ENCODE data around the gene DDX23.

DDX23 gene

GRCh38 chr12:48822139-48822538 lies 29.8 kb downstream of the DDX23 start:
- DNase-seq: no peak

- DNase-seq: no peak
These were observed 31.8 kb downstream of the DDX23 start for GRCh38 chr12:48819986-48820725.

- no peak for DNase-seq
These were observed 33.0 kb downstream of the DDX23 start for GRCh38 chr12:48818831-48819590.

DNA sequence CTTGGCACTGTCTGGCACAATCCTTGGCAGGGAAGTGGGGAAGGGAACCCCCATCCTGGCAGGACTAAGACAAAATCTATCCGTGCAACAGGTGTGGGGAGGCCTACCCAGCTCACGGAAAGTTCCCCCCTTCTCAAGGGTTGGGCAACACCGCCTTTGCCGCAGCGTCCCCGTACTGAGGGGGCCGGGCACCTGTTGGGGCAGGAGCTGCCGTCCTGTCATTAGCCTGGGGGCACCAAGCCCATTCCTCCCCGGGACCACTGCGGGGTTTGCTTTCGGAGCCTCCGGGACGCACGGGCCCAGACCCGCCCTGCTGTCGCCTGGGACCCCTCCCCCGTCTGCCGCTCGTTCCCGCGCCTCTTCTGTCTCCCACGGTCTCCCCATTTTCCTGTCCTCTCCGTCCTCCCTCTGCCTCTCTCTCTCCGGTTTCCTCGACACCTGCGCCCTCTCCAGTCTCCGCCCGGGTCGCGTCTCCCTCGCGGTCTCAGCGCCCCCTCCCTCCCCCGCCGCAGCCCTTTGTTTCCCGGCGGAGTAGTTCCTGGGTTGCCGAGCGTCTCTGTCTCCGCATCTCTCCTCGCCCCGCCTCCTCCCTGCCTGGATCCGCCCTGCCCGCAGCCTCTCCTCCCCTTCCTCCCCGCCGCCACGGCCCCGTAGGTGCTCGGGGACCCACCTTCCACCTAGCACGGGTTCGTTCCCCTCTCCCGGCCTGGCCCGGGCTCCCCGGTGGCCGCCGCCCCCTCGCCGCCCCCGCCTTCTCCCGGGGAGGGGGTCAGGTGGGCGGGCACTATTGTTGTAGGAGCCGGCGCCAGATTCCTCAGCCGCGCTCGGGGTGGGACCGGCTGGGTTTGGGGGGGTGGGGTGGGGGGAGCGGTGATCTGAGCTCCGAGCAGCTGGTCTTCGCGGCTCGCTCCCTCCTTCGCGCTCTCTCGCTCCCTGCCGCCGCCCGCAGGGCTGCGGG lies 33.8 kb downstream of the DDX23 start, which contains the start of gene CACNB3:
Gene CACNB3 (plus strand): TSS at position 624 of the 958 bp plus-strand sequence. CDS start 434 bp downstream, outside the sequence.
- no peak for DNase-seq

- no peak for DNase-seq
These were observed 35.7 kb downstream of the DDX23 start for GRCh38 chr12:48816143-48816854.

- no peak for DNase-seq
These were observed 36.5 kb downstream of the DDX23 start for GRCh38 chr12:48815126-48816110.

DNA sequence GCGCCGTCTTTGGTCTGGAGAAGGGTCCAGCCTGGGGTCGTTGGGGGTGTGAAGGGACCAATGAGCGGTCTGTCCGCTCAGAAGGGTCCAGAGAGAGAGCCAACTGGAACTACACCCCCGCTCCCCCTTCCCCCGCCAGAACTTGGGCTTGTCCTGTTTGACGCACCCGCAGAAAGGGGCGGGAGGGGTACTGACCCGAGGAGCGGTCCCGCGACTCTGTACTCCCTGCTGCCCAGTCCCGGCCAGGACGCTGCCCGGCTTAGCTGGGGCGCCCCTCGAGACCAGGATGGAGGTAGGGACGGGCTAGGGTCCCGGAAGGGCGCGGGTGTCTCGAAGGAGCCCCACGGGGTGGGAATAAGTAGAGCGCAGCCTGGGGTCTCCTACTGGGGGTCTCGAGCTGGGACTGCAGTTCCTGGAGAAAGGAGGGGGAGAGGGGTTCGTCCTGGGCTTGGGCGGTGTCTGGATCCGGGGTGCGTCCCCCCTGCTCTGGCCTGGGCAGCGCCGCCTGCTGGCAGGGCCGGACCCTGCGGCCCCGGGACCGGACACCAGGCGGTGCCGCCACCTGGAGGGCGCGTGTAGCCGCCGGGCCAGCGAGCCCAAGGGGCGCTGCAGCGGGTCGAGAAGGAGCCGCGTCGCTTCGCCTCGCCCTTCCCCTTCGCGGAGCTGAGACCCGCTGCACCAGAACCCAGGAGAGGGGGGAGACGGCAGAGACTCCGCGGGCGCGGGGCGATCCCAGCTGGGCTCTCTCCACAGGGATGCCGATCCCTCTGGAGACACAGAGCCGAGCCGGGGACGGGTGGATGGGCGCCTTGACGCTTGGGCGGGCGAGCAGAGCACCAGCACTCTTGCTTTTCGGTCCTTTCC lies 37.5 kb downstream of the DDX23 start:
- DNase-seq: no peak

GRCh38 chr12:48813465-48814261 lies 38.3 kb downstream of the DDX23 start:
- no peak for DNase-seq

DNA sequence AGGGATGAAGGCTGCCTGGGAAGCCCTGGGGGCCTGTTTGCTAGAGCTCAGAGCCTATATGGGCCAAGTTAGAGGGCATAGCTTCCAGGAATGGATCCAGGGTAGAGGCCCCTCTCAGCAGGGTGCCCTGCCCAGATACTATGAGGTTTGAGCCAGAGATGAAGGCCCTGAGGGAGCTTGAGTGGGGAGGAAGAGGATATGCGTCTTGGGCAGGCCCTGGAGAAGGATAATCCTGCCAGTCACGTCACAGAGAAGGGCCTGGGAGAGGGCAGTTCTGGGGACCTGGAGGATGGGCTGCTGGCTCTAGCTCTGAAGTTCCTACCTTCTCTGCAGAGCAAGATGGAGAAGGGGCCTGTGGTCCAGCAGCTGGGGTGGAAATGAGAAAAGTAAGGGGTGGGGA lies 39.6 kb downstream of the DDX23 start:
- DNase-seq: no peak

- no peak for DNase-seq
These were observed 40.4 kb downstream of the DDX23 start for GRCh38 chr12:48811437-48812090.

GRCh38 chr12:48810903-48811431 lies 41.0 kb downstream of the DDX23 start:
- DNase-seq: no peak

GRCh38 chr12:48807981-48808380 lies 44.0 kb downstream of the DDX23 start:
- DNase-seq: no peak

GRCh38 chr12:48803675-48804074 lies 48.3 kb downstream of the DDX23 start:
- DNase-seq: no peak

GRCh38 chr12:48800971-48801370 lies 51.0 kb downstream of the DDX23 start:
- DNase-seq: no peak

DNA sequence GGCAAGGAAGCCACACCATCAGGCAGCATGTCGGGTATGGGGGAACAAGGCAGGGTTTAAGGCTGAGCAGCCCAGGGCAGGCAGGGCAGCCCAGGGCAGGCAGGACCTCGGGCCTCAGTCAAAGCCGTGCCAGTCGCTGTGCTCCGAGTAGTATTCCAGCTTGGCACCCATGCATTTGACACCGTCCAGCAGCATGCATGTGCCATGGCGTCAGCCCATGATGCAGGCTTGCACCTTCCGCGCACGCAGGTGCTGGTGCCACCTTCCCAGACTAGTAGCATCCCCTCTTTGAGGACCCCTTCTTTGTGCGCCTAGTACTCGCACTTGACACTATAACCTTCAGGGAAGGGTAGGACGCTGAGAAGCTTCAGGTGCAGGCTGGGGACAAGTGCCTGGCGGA lies 51.5 kb downstream of the DDX23 start:
- no peak for DNase-seq

DNA sequence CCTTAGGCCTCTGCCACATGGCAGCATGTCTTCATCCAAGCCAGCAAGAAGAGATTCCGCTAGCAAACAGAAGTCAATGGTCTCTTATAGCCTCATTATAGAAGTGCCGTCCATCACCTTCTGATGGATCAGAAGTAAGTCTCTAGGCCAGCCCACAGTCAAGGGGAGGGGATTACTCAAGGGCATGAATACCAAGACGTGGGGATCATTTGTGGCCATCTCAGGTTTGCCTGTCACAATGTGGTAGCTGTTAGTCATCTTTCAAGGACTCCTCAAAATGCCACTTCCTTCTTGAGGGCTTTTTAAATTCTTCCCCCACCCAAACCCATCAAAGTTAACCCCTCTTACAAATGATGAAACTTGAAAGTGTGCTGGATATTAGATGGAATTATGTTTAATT lies 55.0 kb downstream of the DDX23 start:
- DNase-seq: no peak

GRCh38 chr12:48795550-48796455 lies 56.2 kb downstream of the DDX23 start:
- no peak for DNase-seq

All from NCI-H2081 treated with DMSO at 0.1 percent for 48 hours (cell line).